HepG2 (cell line): Measurements from ENCODE around the gene PPP4R2. TPM values are rescaled to one million over a fixed set of nuclear protein-coding genes. Genes with fewer than 3 reads are reported as not detected.

Experiments used
- ATAC-seq: fragments of 200-7000 bp; cut with Tn5 transposase; 3 replicates; pipeline ENCODE4 v1.9.1; 2020; ENCODE audit warnings: mild to moderate bottlenecking, moderate library complexity
- BruUV-seq: library from RNA; stranded (reverse); fragments of 400-500 nt; replicated peaks from 2 replicates; lab custom pipeline; 2021; lab: Mats Ljungman, UMichigan
- CTCF ChIA-PET: fragments of 300-600 bp; formaldehyde crosslinking; extraction: SDS; loops from one replicate; lab custom pipeline; 2021; ENCODE audit warnings: low total read pairs, inconsistent platforms, low intra/inter-chr PET ratio; lab: Yijun Ruan, JAX
- POLR2A ChIA-PET: fragments of 350-600 bp; sonication (Branson Sonifier 250); formaldehyde crosslinking; loops from one replicate; lab custom pipeline; 2020; ENCODE audit warnings: antibody characterized with exemption, inconsistent platforms; lab: Yijun Ruan, JAX
- DNase-seq: peaks from one replicate; pipeline ENCODE4 v3.0.0-alpha.2; 2015; ENCODE audit warnings: low spot score
- FAIRE-seq: peaks from 3 replicates; lab custom pipeline; 2011; peaks lifted over from hg19 to GRCh38; lab: Jason Lieb, UNC
- H2AFZ ChIP-seq: one replicate; pipeline ENCODE4 v1.6.1; 2011; ENCODE audit warnings: low read length, inconsistent platforms
- H3K27ac ChIP-seq: fragments of 300-600 bp; 3 replicates; pipeline ENCODE4 v1.8.0; 2011; ENCODE audit warnings: mixed run types, mild to moderate bottlenecking, mixed read lengths, low read length, inconsistent platforms; ENCODE audit not compliant: insufficient read depth; ENCODE audit errors: extremely low read length
- H3K27me3 ChIP-seq, 2 experiments: fragments of 200-600 bp in 1 of 2; 2 replicates in 1 of 2; 3 replicates in 1 of 2; pipeline versions ENCODE4 v1.6.0 to v1.8.0; 2011; ENCODE audit warnings: low read length in 2 of 2, mild to moderate bottlenecking in 2 of 2, moderate library complexity in 2 of 2, inconsistent platforms in 1 of 2; ENCODE audit not compliant: insufficient read depth in 2 of 2, control insufficient read depth in 1 of 2
- H3K36me3 ChIP-seq, 2 experiments: fragments of 200-600 bp in 1 of 2; replicated peaks in 1 of 2; 2 replicates in 1 of 2; 3 replicates in 1 of 2; pipeline versions ENCODE4 v1.5.1 to v1.8.0; 2011; ENCODE audit warnings: low read length in 2 of 2, inconsistent platforms in 1 of 2; ENCODE audit not compliant: insufficient read depth in 2 of 2, control insufficient read depth in 1 of 2
- H3K4me1 ChIP-seq: 2 replicates; pipeline ENCODE4 v1.5.1; 2012; ENCODE audit warnings: low read length, inconsistent platforms; ENCODE audit not compliant: insufficient read depth
- H3K4me2 ChIP-seq: 2 replicates; pipeline ENCODE4 v1.6.0; 2011; ENCODE audit warnings: low read depth, low read length, inconsistent platforms
- H3K4me3 ChIP-seq, 3 experiments: fragments of 200-600 bp in 1 of 3; sonication (generic), shearing (Covaris generic) in 1 of 3; replicated peaks in 1 of 3; 2 replicates each; pipeline ENCODE4 v1.5.1; 2011 to 2016; ENCODE audit warnings: low read length in 3 of 3, inconsistent platforms in 2 of 3, low read depth in 2 of 3, mild to moderate bottlenecking in 2 of 3, control low read depth in 1 of 3, mixed read lengths in 1 of 3; ENCODE audit not compliant: insufficient read depth in 1 of 3
- H3K79me2 ChIP-seq: one replicate; pipeline ENCODE4 v1.6.1; 2011; ENCODE audit warnings: low read length, inconsistent platforms; ENCODE audit not compliant: insufficient read depth
- H3K9ac ChIP-seq: 2 replicates; pipeline ENCODE4 v1.6.0; 2011; ENCODE audit warnings: mild to moderate bottlenecking, low read depth, low read length, inconsistent platforms; ENCODE audit not compliant: insufficient read depth
- H3K9me3 ChIP-seq: 2 replicates; pipeline ENCODE4 v1.5.1; 2012; ENCODE audit warnings: mild to moderate bottlenecking, low read length
- H4K20me1 ChIP-seq: 2 replicates; pipeline ENCODE4 v1.6.0; 2011; ENCODE audit warnings: inconsistent platforms, mild to moderate bottlenecking, low read length, moderate library complexity; ENCODE audit not compliant: insufficient read depth
- AGO1 ChIP-seq: fragments of 200-400 bp; formaldehyde crosslinking; IDR thresholded peaks from 2 replicates; pipeline ENCODE4 v1.6.1; 2017; ENCODE audit warnings: mild to moderate bottlenecking, low read depth, low read length, moderate library complexity; ENCODE audit not compliant: poor library complexity, severe bottlenecking
- ARID2 ChIP-seq: sonication (generic); formaldehyde crosslinking; IDR thresholded peaks from 2 replicates; pipeline ENCODE4 v1.8.1; 2022; ENCODE audit warnings: mild to moderate bottlenecking, missing genetic modification reagents, borderline replicate concordance
- BHLHE40 ChIP-seq: IDR thresholded peaks from 2 replicates; pipeline ENCODE4 v1.6.1; 2011; ENCODE audit warnings: low read length, improper control_type of control experiment
- HCFC1 ChIP-seq: fragments of 150-350 bp; IDR thresholded peaks from 2 replicates; pipeline ENCODE4 v1.6.1; 2014; ENCODE audit warnings: low read depth, low read length
- IRX3 ChIP-seq: sonication (generic); formaldehyde crosslinking; IDR thresholded peaks from 2 replicates; pipeline ENCODE4 v1.8.1; 2023; ENCODE audit warnings: mild to moderate bottlenecking, low read depth, missing genetic modification reagents, borderline replicate concordance
- NBN ChIP-seq: fragments of 450-650 bp; conservative IDR thresholded peaks from 2 replicates; pipeline ENCODE4 v1.6.1; 2017
- NFKB2 ChIP-seq: sonication (generic); formaldehyde crosslinking; IDR thresholded peaks from 2 replicates; pipeline ENCODE4 v1.4.0; 2020; ENCODE audit warnings: missing genetic modification reagents, borderline replicate concordance
- SRSF1 ChIP-seq: fragments of 200-400 bp; formaldehyde crosslinking; optimal IDR thresholded peaks from 2 replicates; pipeline ENCODE3; 2017; ENCODE audit warnings: mild to moderate bottlenecking, low read depth, low read length, moderate library complexity
- ZBTB1 ChIP-seq: sonication (generic); formaldehyde crosslinking; IDR thresholded peaks from 2 replicates; pipeline ENCODE4 v1.4.0; 2020; ENCODE audit warnings: missing genetic modification reagents, borderline replicate concordance
- ZIK1 ChIP-seq: sonication (generic); formaldehyde crosslinking; IDR thresholded peaks from 2 replicates; pipeline ENCODE4 v1.5.0; 2020; ENCODE audit warnings: mild to moderate bottlenecking, low read depth, missing genetic modification reagents, borderline replicate concordance
- WGBS: methylation state at CpG from one replicate; pipeline ENCODE4 v1.1.6; 2017; ENCODE audit warnings: low lambda C conversion rate; 5-methylcytosine and 5-hydroxymethylcytosine counted together
- in situ Hi-C: cut with HindIII; loops from 2 replicates; pipeline ENCODE4 v1.10.0; 2017; ENCODE audit warnings: low pct_unique_long_range_greater_than_20kb; ENCODE audit not compliant: extremely low pct_ligation_motif_present
- intact Hi-C: fragments of 100-400 bp; cut with micrococcal nuclease; formaldehyde crosslinking; loops from one replicate; pipeline ENCODE4 v1.10.0; 2022; ENCODE audit not compliant: unreplicated experiment
- polyA plus RNA-seq, 8 experiments: library from polyadenylated mRNA; depleted of rRNA in 3 of 8; stranded (reverse) in 7 of 8; unstranded in 1 of 8; fragments of >200 nt; fragmentation: Illumina TruSeq in 4 of 8; extraction: Trizol in 4 of 8; gene quantifications; 2 replicates each; pipeline versions ENCODE4 v1.2.1 to v1.2.3, GENCODE V29; 2011 to 2016; ENCODE audit warnings: low read depth in 4 of 8, missing spikeins in 1 of 8, mixed read lengths in 1 of 8; ENCODE audit not compliant: insufficient read depth in 1 of 8
- total RNA-seq, 5 experiments: library from RNA; depleted of rRNA; stranded (reverse); fragments of >200 nt; fragmentation: Illumina TruSeq; extraction: Trizol; gene quantifications; 2 replicates each; pipeline ENCODE4 v1.2.3, GENCODE V29; 2016; ENCODE audit warnings: low read depth in 1 of 5
- TF ChIP-seq, protein P1 (sequence below): sonication (generic); formaldehyde crosslinking; IDR thresholded peaks from 2 replicates; pipeline ENCODE4 v1.9.0; 2021; ENCODE audit warnings: mild to moderate bottlenecking, missing genetic modification reagents
- TF ChIP-seq, protein P2 (sequence below): sonication (generic); formaldehyde crosslinking; IDR thresholded peaks from 2 replicates; pipeline ENCODE4 v1.4.0; 2020; ENCODE audit warnings: missing genetic modification reagents
- TF ChIP-seq, protein P3 (sequence below): sonication (generic); formaldehyde crosslinking; IDR thresholded peaks from 2 replicates; pipeline ENCODE4 v1.4.0; 2020; ENCODE audit warnings: missing genetic modification reagents, borderline replicate concordance
- TF ChIP-seq, protein P4 (sequence below): sonication (generic); formaldehyde crosslinking; IDR thresholded peaks from 2 replicates; pipeline ENCODE4 v1.4.0; 2020; ENCODE audit warnings: missing genetic modification reagents

PPP4R2 gene
- total and polyA plus RNA-seq, 2 of the 13 experiments (the other 11 are each of a cell fraction or from before 2014, with no cell fraction given), result 22.3 to 161 TPM

DNA sequence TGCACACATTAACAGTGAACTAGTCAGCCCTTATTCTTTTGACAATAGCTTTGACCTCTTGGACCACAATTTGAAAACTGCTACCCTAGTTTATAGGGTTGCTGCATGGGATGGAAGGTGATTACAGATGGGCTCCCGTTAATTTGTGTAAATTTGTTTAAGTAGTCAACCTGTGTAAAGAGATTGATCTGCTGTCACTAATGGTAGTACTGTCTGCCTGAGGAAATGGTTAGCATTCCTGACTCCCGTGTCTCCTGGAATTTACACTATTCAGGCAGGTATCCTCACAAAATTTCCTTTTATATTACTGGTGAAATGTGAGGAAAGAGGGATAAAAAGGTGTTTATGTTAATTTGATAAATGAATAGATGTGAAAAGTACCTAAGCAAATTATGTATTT, 49.6 kb downstream of the PPP4R2 start (continued):
- TF ChIP-seq ZBTB1 (no peak), BHLHE40 (no peak), NBN (no peak)

DNA sequence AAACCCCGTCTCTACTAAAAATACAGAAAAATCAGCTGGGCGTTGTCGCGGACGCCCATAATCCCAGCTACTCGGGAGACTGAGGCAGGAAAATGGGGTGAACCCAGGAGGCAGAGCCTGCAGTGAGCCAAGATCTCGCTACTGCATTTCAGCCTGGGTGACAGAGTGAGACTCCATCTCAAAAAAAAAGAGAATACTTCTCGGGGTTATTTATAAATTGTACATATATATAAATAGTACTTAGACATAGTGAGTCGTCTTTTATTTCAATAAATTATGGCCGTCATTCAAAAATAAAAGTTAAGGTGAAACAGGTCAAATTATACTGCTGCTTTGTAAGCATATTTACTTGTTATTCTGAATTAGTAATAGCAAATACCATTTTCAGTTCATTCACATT, 52.7 kb downstream of the PPP4R2 start:
- Histone ChIP-seq H3K4me2 (no peak overlapping the region), H3K79me2 (peaks cover 83% of the 10 kb centered on the region), H3K9me3 (no peaks in the 10 kb centered on the region), H2AFZ (no peak overlapping the region), H3K27me3 (no peaks in the 10 kb centered on the region), H3K36me3 (peaks cover 3 to 20% of the 10 kb centered on the region in 2 experiments; a peak in 4 of 5 replicates), H4K20me1 (peaks cover 60% of the 10 kb centered on the region), H3K4me1 (peaks cover 24% of the 10 kb centered on the region), H3K4me3 (no peak overlapping the region), H3K9ac (no peak overlapping the region), H3K27ac (no peak overlapping the region)
- ChIA-PET POLR2A (no interaction called here), CTCF (no interaction called here)
- in situ Hi-C loops (no loop called here), intact Hi-C loops (no loop called here)
- FAIRE-seq, result no peak
- no peak for DNase-seq
- TF ChIP-seq, protein P1, sequence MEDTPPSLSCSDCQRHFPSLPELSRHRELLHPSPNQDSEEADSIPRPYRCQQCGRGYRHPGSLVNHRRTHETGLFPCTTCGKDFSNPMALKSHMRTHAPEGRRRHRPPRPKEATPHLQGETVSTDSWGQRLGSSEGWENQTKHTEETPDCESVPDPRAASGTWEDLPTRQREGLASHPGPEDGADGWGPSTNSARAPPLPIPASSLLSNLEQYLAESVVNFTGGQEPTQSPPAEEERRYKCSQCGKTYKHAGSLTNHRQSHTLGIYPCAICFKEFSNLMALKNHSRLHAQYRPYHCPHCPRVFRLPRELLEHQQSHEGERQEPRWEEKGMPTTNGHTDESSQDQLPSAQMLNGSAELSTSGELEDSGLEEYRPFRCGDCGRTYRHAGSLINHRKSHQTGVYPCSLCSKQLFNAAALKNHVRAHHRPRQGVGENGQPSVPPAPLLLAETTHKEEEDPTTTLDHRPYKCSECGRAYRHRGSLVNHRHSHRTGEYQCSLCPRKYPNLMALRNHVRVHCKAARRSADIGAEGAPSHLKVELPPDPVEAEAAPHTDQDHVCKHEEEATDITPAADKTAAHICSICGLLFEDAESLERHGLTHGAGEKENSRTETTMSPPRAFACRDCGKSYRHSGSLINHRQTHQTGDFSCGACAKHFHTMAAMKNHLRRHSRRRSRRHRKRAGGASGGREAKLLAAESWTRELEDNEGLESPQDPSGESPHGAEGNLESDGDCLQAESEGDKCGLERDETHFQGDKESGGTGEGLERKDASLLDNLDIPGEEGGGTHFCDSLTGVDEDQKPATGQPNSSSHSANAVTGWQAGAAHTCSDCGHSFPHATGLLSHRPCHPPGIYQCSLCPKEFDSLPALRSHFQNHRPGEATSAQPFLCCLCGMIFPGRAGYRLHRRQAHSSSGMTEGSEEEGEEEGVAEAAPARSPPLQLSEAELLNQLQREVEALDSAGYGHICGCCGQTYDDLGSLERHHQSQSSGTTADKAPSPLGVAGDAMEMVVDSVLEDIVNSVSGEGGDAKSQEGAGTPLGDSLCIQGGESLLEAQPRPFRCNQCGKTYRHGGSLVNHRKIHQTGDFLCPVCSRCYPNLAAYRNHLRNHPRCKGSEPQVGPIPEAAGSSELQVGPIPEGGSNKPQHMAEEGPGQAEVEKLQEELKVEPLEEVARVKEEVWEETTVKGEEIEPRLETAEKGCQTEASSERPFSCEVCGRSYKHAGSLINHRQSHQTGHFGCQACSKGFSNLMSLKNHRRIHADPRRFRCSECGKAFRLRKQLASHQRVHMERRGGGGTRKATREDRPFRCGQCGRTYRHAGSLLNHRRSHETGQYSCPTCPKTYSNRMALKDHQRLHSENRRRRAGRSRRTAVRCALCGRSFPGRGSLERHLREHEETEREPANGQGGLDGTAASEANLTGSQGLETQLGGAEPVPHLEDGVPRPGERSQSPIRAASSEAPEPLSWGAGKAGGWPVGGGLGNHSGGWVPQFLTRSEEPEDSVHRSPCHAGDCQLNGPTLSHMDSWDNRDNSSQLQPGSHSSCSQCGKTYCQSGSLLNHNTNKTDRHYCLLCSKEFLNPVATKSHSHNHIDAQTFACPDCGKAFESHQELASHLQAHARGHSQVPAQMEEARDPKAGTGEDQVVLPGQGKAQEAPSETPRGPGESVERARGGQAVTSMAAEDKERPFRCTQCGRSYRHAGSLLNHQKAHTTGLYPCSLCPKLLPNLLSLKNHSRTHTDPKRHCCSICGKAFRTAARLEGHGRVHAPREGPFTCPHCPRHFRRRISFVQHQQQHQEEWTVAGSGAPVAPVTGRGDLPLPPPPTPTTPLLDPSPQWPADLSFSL (CRISPR knock-in tag), result no peak
- TF ChIP-seq HCFC1 (no peak), IRX3 (CRISPR knock-in tag) (no peak), ZIK1 (no peak), NFKB2 (CRISPR knock-in tag) (no peak), AGO1 (no peak), ARID2 (CRISPR knock-in tag) (no peak), SRSF1 (no peak)
- TF ChIP-seq, protein P2, sequence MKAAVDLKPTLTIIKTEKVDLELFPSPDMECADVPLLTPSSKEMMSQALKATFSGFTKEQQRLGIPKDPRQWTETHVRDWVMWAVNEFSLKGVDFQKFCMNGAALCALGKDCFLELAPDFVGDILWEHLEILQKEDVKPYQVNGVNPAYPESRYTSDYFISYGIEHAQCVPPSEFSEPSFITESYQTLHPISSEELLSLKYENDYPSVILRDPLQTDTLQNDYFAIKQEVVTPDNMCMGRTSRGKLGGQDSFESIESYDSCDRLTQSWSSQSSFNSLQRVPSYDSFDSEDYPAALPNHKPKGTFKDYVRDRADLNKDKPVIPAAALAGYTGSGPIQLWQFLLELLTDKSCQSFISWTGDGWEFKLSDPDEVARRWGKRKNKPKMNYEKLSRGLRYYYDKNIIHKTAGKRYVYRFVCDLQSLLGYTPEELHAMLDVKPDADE, result no peak
- TF ChIP-seq, protein P3, sequence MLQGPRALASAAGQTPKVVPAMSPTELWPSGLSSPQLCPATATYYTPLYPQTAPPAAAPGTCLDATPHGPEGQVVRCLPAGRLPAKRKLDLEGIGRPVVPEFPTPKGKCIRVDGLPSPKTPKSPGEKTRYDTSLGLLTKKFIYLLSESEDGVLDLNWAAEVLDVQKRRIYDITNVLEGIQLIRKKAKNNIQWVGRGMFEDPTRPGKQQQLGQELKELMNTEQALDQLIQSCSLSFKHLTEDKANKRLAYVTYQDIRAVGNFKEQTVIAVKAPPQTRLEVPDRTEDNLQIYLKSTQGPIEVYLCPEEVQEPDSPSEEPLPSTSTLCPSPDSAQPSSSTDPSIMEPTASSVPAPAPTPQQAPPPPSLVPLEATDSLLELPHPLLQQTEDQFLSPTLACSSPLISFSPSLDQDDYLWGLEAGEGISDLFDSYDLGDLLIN (CRISPR knock-in tag), result no peak
- TF ChIP-seq, protein P4, sequence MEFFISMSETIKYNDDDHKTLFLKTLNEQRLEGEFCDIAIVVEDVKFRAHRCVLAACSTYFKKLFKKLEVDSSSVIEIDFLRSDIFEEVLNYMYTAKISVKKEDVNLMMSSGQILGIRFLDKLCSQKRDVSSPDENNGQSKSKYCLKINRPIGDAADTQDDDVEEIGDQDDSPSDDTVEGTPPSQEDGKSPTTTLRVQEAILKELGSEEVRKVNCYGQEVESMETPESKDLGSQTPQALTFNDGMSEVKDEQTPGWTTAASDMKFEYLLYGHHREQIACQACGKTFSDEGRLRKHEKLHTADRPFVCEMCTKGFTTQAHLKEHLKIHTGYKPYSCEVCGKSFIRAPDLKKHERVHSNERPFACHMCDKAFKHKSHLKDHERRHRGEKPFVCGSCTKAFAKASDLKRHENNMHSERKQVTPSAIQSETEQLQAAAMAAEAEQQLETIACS (CRISPR knock-in tag), result no peak
- ATAC-seq, result no peak
- WGBS, result 94% methylated on average over 10 of the region's 10 CpGs
- BruUV-seq, result no TSS peak
